CD1c-positive myeloid dendritic cell (primary cell): ENCODE measurements around the gene TCOF1.

Experiments
- DNase-seq: peaks from one replicate; pipeline ENCODE4 v3.0.0-alpha.2; 2016; ENCODE audit errors: extremely low spot score

Gene TCOF1

GRCh38 chr5:150350524-150351344, 6.8 kb upstream of the TCOF1 start:
- peak; percentile 74 for DNase-seq

- peak; percentile 54 for DNase-seq
Observed at GRCh38 chr5:150352244-150353031, 5.1 kb upstream of the TCOF1 start.

GRCh38 chr5:150353032-150353675, 4.3 kb upstream of the TCOF1 start:
- peak; percentile 15 for DNase-seq

- DNase-seq: no peak
Observed at GRCh38 chr5:150355791-150356190, 1.7 kb upstream of the TCOF1 start.

GRCh38 chr5:150356575-150357294, 762 bp upstream of the TCOF1 start:
- DNase-seq: no peak

- no peak for DNase-seq
Observed at GRCh38 chr5:150358261-150359095, 981 bp downstream of the TCOF1 start.

GRCh38 chr5:150361301-150361700, 3.8 kb downstream of the TCOF1 start:
- DNase-seq: no peak

- DNase-seq: no peak
Observed at GRCh38 chr5:150363185-150363584, 5.7 kb downstream of the TCOF1 start.

GRCh38 chr5:150364004-150364403, 6.5 kb downstream of the TCOF1 start:
- DNase-seq: no peak

- no peak for DNase-seq
Observed at GRCh38 chr5:150368526-150368925, 11.0 kb downstream of the TCOF1 start.

- DNase-seq: no peak
Observed at GRCh38 chr5:150372639-150373038, 15.1 kb downstream of the TCOF1 start.

- DNase-seq: no peak
Observed at GRCh38 chr5:150374651-150375050, 17.2 kb downstream of the TCOF1 start.

GRCh38 chr5:150376799-150377771, 19.6 kb downstream of the TCOF1 start:
- DNase-seq: no peak

- DNase-seq: no peak
Observed at GRCh38 chr5:150377964-150378694, 20.6 kb downstream of the TCOF1 start.

GRCh38 chr5:150384701-150385100, 27.2 kb downstream of the TCOF1 start:
- no peak for DNase-seq

GRCh38 chr5:150386024-150386855, 28.7 kb downstream of the TCOF1 start:
- no peak for DNase-seq

- DNase-seq: no peak
Observed at GRCh38 chr5:150389531-150390266, 32.2 kb downstream of the TCOF1 start.
